ENCODE results near the gene LRRC70.
"Not testable (repeated sequence)": the region's sequence is repeated elsewhere in the genome, so short reads cannot be mapped to it uniquely, and the experiment has no call there.

Gene LRRC70

GRCh38 chr5:62578540-62578939 lies at the start of gene LRRC70:
Gene LRRC70, plus strand, starts transcription at chr5:62578819. Its CDS starts 620 bp downstream, at chr5:62579439.
- peak; percentile 20 for DNase-seq

GRCh38 chr5:62533597-62533996 lies 45.0 kb upstream of the LRRC70 start:
- DNase-seq = no peak

DNA sequence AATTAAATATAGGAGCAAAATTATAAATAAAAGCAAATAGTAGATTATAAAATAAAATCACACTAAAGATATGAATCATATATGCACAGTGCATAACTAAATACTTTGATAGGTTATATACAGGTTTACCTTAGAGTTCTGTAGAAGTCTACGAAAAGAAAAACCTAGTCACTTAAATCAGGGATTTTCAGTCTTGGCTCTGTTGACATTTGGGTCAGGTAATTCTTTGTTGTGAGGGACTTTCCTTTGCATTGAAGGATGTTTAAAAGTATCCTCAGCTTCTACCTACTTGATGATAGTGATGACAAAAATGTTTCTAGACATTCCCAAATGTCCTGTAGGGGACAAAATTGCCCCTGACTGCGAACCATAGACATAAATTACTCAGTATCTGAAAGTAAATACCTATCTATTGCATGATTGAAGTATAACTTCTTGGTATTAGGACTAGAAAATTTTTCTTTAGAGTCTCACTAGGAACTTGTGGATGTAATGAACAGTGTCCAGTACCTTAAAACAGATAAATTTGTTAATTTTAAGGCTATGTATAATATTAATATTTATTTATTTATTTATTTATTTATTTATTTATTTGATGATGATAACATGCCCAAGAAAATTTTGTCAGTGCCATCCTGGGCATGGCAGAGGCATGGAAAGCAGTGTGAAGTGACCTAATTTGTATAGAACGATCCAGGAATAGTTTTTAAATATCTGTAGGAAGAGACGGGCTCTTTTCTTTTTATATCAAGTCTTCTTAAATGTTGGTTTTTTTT lies 44.0 kb upstream of the LRRC70 start:
- DNase-seq = no peak

- DNase-seq = no peak
Measured at GRCh38 chr5:62536232-62536631, 42.4 kb upstream of the LRRC70 start.

- DNase-seq = no peak
Measured at GRCh38 chr5:62536783-62537182, 41.8 kb upstream of the LRRC70 start.

GRCh38 chr5:62538017-62538942 lies 40.3 kb upstream of the LRRC70 start:
- no peak for DNase-seq

- no peak for DNase-seq
Measured at GRCh38 chr5:62542720-62543119, 35.9 kb upstream of the LRRC70 start.

DNA sequence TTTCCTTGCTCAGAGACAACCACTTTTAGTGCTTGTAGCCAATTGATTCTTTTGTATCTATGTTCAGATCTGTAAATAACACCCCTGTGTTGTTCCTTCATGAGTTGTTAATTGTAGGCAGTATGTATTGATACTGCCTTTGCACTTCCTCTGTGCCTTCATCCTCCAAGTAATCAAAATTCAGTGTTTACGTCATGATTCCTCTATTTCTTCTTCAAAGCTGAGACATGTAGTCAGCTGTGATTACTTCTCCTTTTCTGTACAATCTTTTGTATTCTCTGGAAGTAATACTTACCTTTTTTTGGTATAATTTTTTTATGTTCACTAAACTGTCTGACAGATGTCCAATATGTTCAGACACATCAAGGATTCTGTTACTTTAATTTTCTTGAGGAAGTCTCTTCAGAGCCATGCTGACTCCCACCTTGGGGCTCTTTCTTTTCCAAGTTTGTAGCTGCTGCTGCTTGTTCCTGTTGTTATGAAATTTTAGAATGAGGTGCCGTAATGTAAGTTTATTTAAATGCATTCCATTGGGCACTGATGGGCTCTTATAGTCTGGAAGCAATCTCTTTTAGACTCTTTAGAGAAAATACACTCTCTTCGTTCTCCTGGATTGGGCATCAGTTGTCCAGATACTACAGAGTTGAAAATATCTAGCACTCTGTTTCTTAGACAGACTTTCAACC lies 30.5 kb upstream of the LRRC70 start:
- no peak for DNase-seq

DNA sequence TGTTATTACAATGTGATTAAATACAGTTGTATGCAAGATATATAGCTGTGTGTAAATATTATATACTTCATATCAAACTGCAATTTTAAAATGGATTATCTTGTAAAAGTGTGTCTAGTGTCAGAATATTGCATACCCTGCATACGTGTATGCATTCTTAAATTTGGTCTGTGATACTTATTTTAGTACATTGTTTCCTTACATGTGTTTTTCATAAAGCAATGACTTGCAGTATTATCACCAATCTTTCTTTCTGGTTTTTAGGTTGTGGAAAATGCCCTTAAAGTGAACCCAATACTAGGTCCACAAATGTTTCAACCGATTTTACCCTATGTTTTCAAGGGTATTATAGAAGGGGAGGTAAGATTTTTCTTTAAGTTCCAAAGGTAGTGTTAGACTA lies 28.5 kb upstream of the LRRC70 start:
- DNase-seq = no peak

DNA sequence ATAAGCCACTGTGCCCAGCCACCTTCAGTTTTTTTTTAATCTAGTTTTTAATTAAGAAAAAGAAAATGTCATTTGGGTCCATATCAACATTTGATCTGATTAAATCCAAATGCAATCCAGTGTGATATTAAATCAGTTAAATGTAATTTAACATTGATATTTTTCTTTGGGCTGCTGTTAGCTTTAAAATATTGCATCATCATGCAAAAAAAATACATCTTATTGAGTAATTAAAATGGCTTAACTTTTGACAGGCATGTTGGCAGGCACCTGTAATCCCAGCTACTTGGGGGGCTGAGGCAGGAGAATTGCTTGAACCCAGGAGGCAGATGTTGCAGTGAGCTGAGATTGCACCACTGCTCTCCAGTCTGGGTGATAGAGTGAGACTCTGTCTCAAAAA lies 22.7 kb upstream of the LRRC70 start:
- no peak for DNase-seq

GRCh38 chr5:62558941-62559340 lies 19.7 kb upstream of the LRRC70 start:
- no peak for DNase-seq

DNA sequence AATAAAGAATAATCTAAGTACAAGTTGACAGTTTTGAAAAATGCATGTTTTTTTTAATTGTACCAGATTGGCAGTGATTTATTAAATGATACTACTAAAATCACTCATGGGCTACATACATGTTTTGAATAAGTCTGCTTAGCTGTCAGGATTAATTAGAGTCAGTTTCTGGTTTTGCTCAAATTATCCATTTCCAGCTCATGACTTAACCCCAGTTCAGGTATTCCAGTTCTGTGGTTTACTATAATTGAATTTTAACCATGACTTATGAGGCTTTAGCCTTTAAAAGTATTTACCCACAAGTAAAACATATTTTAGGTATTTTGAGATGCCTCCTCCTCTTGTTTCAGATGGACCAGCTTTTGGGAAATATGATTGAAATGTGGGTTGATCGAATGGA lies 17.8 kb upstream of the LRRC70 start:
- DNase-seq = no peak

DNA sequence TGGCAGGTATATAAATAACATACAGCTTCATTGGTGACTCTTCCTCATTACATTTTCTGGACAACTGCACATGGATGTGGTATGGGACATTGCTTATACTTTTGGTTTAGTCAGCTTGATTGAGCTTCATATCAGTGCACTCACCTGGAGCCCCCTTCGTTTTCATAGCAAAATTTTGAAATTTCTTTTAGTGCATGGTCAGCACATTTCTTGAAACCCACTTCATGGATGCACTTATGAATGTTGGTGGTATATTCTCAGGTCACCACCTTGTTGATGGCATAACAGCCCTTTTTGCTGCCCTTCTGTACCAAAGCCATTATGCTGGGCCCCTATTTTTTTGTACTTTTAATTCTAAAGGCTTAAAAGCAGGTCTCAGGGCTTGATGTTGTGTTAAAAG lies 16.7 kb upstream of the LRRC70 start:
- DNase-seq = no peak

- DNase-seq = no peak
Measured at GRCh38 chr5:62562867-62563266, 15.8 kb upstream of the LRRC70 start.

- no peak for DNase-seq
Measured at GRCh38 chr5:62564101-62564500, 14.5 kb upstream of the LRRC70 start.

DNA sequence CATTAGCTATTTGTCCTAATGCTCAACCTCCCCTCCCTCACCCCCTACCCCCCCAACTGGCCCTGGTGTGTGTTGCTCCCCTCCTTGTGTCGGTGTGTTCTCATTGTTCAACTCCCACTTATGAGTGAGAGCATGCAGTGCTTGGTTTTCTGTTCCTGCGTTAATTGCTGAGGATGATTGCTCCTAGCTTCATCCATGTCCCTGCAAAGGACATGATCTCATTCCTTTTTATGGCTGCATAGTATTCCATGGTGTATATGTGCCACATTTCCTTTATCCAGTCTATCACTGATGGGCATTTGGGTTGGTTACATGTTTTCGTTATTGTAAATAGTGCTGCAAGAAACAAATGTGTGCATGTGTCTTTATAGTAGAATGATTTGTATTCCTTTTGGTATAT lies 12.9 kb upstream of the LRRC70 start:
- not testable (repeated sequence) for DNase-seq

DNA sequence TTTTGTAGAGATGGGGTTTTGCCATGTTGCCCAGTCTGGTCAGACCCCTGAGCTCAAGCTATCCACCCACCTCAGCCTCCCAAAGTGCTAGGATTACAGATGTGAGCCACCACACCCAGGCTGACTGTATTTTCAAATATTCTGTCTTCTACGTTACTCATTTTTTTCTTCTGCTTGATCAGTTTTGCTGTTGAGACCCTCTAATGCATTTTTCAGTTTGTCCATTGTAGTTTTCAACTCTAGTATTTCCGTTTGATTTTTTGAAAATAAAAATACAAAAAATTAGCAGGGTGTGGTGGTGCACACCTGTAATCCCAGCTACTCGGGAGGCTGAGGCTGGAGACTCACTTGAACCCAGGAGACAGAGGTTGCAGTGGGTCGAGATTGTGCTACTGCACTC lies 10.5 kb upstream of the LRRC70 start:
- no peak for DNase-seq

GRCh38 chr5:62568800-62569432 lies 9.7 kb upstream of the LRRC70 start:
- no peak for DNase-seq

GRCh38 chr5:62569470-62569869 lies 9.1 kb upstream of the LRRC70 start:
- DNase-seq = no peak

- no peak for DNase-seq
Measured at GRCh38 chr5:62572918-62573514, 5.6 kb upstream of the LRRC70 start.

- DNase-seq = no peak
Measured at GRCh38 chr5:62574599-62574998, 4.0 kb upstream of the LRRC70 start.

DNA sequence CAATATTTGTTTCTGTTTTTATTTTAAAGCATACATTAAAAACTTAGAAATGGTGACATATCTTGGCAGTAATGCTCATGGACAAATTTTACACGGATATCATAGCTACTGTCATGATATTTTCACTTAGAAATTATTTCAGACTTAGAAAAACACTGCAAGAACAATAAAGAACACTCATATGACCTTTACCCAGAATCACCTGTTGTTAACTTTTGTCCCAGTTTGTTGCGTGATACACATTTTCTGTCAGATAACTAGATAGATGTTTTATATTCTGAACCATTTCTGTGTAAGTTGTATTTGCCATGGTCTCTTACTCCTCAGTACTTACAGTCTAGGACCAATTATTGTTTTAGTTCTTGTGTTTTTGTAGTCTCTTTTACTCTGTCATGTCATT lies 3.6 kb upstream of the LRRC70 start:
- no peak for DNase-seq

DNA sequence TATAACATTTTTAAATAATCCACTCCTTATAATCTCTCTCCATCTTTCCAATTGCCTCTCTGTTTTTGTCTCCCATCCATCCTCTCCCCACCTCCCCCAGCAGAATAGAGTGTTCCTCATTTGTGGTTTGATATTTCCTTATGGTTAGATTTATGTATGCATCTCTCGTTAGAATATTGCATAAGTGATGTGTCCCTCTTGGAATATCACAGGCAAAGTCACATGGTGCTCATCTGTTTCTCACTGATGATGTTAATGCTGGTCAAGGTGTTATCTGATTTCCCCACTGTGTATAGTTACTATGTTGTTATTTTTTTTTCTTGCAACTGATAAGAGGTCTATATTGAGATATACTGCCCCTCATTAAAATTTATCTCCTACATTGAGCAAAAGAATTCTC lies 3.1 kb upstream of the LRRC70 start:
- DNase-seq = no peak

Measured in NCI-H69 (cell line).